Astrocyte of the cerebellum (primary cell): ENCODE measurements around the gene TMEM132D.
"Not testable (repeated sequence)": the region's sequence is repeated elsewhere in the genome, so short reads cannot be mapped to it uniquely, and the experiment has no call there.

Experiments
- DNase-seq: peaks from one replicate; pipeline ENCODE4 v3.0.0-alpha.2; 2011; ENCODE audit warnings: low read depth
- H3K4me3 ChIP-seq: 2 replicates; pipeline ENCODE4 v1.5.1; 2011; ENCODE audit warnings: mild to moderate bottlenecking, low read depth, low read length, moderate library complexity
- in situ Hi-C: cut with HindIII; loops from 2 replicates; pipeline ENCODE4 v1.10.0; 2017; ENCODE audit warnings: low sequenced_read_pairs
- TF ChIP-seq, protein P1 (sequence below): IDR thresholded peaks from 2 replicates; pipeline ENCODE4 v1.5.1; 2012; ENCODE audit warnings: low read length, low read depth, moderate library complexity, mild to moderate bottlenecking; ENCODE audit errors: missing control alignments

TMEM132D gene

GRCh38 chr12:129049917-129050316 lies 853.9 kb downstream of the TMEM132D start:
- in situ Hi-C loops = loop anchor here (5.0 kb wide), 1 partner anchor 108 kb away; no protein-coding TSS in a partner anchor
- H3K4me3 ChIP-seq = no peak overlapping the region
- no peak for DNase-seq
- TF ChIP-seq, protein P1, sequence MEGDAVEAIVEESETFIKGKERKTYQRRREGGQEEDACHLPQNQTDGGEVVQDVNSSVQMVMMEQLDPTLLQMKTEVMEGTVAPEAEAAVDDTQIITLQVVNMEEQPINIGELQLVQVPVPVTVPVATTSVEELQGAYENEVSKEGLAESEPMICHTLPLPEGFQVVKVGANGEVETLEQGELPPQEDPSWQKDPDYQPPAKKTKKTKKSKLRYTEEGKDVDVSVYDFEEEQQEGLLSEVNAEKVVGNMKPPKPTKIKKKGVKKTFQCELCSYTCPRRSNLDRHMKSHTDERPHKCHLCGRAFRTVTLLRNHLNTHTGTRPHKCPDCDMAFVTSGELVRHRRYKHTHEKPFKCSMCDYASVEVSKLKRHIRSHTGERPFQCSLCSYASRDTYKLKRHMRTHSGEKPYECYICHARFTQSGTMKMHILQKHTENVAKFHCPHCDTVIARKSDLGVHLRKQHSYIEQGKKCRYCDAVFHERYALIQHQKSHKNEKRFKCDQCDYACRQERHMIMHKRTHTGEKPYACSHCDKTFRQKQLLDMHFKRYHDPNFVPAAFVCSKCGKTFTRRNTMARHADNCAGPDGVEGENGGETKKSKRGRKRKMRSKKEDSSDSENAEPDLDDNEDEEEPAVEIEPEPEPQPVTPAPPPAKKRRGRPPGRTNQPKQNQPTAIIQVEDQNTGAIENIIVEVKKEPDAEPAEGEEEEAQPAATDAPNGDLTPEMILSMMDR = no peak

DNA sequence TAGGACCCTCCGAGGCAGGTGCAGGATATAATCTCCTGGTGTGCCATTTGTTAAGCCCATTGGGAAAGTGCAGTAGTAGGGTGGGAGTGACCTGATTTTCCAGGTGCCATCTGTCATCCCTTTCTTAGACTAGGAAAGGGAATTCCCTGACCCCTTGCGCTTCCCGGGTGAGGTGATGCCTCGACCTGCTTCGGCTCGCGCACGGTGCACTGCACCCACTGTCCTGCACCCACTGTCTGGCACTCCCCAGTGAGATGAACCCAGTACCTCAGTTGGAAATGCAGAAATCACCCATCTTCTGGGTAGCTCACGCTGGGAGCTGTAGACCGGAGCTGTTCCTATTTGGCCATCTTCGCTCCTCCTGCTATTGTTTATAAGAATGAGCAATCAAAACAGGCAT lies 860.5 kb downstream of the TMEM132D start:
- in situ Hi-C loops, DNase-seq, H3K4me3 ChIP-seq: not testable (repeated sequence)

GRCh38 chr12:129036135-129036534 lies 867.7 kb downstream of the TMEM132D start:
- no peak for DNase-seq
- no peak overlapping the region for H3K4me3 ChIP-seq
- in situ Hi-C loops = no loop called here
- TF ChIP-seq, protein P1 = no peak

GRCh38 chr12:129034558-129035289 lies 869.1 kb downstream of the TMEM132D start:
- no peak for DNase-seq
- TF ChIP-seq, protein P1 = no peak
- in situ Hi-C loops = no loop called here

GRCh38 chr12:129028844-129029243 lies 875.0 kb downstream of the TMEM132D start:
- in situ Hi-C loops = no loop called here
- TF ChIP-seq, protein P1 = no peak
- H3K4me3 ChIP-seq = no peak overlapping the region
- DNase-seq = no peak

More at GRCh38 chr12:129034558-129035289, 869.1 kb downstream of the TMEM132D start:
- H3K4me3 ChIP-seq = no peak overlapping the region

DNA sequence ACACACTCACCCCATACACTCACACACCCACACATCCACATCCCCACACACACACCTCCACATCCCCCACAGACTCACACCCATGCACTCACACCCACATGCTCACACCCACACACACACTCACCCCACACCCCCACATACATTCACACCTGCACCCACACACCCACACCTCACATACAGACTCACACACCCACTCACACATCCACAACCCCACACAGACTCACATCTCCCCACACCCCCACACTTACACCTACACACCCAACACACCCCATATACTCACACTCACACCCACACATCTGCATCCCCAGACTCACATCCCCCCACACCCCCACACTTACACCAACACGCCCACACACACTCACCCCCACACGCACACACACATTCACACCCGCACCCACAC lies 878.8 kb downstream of the TMEM132D start:
- TF ChIP-seq, protein P1 = no peak
- no peak for DNase-seq
- no peak overlapping the region for H3K4me3 ChIP-seq
- in situ Hi-C loops = no loop called here
